MM.1S (cell line): ENCODE measurements around the gene GLS.

Experiments
- CTCF ChIP-seq: fragments of 300-600 bp; sonication (generic); IDR thresholded peaks from 2 replicates; pipeline ENCODE4 v1.5.1; 2016; ENCODE audit warnings: antibody characterized with exemption, low read length, mixed read lengths
- EZH2 ChIP-seq: fragments of 300-600 bp; sonication (generic); optimal IDR thresholded peaks from 2 replicates; pipeline ENCODE3; 2017; ENCODE audit warnings: low read depth, mild to moderate bottlenecking, antibody characterized with exemption, low read length, mixed read lengths
- EZH2phosphoT487 ChIP-seq: fragments of 300-600 bp; sonication (generic); IDR thresholded peaks from 2 replicates; pipeline ENCODE4 v1.6.1; 2018; ENCODE audit warnings: antibody characterized with exemption, low read length

GRCh38 chr2:190847504-190848081, 33.0 kb upstream of the GLS start:
- TF ChIP-seq EZH2phosphoT487 (no peak), CTCF (no peak), EZH2 (no peak)
